Measurements from ENCODE around the gene DPM3.
A peak's percentile ranks its signal among the peaks of the same experiment; 100 is the strongest.
"Not testable (repeated sequence)": the region's sequence is repeated elsewhere in the genome, so short reads cannot be mapped to it uniquely, and the experiment has no call there.

The DPM3 gene

DNA sequence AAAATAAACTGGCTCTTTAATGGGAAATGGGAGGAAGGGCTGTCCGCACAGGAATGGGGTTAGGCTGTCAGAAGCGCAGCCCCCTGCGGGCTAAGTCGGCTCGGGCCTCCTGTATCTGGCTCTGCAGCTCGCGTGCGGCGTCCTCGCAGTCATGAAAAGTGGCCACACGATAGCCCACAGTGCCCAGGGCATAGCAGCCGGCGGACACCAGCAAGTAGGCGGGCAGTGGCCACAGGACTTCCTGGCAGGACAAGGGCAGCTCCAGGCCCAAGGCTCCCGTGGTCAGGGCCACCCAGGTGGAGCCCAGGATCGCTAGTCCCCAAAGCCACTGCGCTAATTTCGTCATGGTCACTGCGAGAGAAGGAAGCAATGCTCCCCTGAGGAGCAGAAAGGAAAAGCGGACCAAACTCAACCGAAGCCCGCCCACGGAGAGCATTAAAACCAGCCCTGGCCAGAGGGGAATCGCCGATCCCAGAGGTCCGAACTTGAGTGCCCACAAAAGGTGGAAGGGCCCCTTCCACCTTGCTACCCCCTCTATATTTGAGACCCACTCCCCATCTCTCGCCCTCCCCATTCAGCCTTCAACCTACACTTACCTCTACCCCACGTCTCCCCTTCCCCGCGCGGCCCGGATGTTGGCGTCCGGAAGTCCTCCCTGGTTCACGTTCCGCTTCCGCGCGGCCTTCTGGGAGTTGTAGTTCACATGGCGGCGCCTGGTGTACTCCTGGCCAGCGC lies at the start of gene DPM3:
Gene DPM3 (minus strand): TSS at position 637 of the 735 bp plus-strand sequence. CDS start 291 bp downstream, at position 346.
- DNase-seq (ENCODE audit: low spot score), result peak; percentile 88

DNA sequence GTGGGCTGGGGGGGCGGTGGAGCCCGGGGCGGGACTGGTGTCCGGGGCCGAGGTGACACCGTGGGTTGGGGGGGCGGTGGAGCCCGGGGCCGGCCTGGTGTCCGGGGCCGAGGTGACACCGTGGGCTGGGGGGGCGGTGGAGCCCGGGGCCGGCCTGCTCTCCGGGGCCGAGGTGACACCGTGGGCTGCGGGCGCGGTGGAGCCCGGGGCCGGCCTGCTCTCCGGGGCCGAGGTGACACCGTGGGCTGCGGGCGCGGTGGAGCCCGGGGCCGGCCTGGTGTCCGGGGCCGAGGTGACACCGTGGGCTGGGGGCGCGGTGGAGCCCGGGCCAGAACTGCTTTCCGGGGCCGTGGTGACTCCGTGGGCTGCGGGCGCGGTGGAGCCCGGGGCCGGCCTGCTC lies 49.6 kb upstream of the DPM3 start:
- DNase-seq (ENCODE audit: low spot score), result not testable (repeated sequence)

GRCh38 chr1:155188268-155188667 lies 47.9 kb upstream of the DPM3 start:
- no peak for DNase-seq (ENCODE audit: low spot score)

GRCh38 chr1:155187456-155187891 lies 47.1 kb upstream of the DPM3 start:
- DNase-seq (ENCODE audit: low spot score), result no peak

- DNase-seq (ENCODE audit: low spot score), result no peak
These were observed 46.6 kb upstream of the DPM3 start for GRCh38 chr1:155186794-155187455.

- DNase-seq (ENCODE audit: low spot score), result no peak
These were observed 45.9 kb upstream of the DPM3 start for GRCh38 chr1:155186067-155186793.

DNA sequence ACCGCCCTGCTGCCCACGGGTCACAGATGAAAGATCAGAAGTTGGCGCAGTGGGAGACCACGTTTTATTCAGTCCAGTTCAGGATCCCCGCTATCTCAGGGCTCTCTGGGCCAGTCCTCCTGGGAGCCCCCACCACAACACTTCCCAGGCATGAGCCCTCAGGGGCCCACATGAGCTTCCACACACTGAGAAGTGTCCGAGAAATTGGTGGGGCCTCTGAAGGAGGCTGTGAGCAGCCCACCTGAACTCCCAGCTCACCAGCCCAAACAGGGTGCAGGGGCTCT lies 45.4 kb upstream of the DPM3 start:
- no peak for DNase-seq (ENCODE audit: low spot score)

DNA sequence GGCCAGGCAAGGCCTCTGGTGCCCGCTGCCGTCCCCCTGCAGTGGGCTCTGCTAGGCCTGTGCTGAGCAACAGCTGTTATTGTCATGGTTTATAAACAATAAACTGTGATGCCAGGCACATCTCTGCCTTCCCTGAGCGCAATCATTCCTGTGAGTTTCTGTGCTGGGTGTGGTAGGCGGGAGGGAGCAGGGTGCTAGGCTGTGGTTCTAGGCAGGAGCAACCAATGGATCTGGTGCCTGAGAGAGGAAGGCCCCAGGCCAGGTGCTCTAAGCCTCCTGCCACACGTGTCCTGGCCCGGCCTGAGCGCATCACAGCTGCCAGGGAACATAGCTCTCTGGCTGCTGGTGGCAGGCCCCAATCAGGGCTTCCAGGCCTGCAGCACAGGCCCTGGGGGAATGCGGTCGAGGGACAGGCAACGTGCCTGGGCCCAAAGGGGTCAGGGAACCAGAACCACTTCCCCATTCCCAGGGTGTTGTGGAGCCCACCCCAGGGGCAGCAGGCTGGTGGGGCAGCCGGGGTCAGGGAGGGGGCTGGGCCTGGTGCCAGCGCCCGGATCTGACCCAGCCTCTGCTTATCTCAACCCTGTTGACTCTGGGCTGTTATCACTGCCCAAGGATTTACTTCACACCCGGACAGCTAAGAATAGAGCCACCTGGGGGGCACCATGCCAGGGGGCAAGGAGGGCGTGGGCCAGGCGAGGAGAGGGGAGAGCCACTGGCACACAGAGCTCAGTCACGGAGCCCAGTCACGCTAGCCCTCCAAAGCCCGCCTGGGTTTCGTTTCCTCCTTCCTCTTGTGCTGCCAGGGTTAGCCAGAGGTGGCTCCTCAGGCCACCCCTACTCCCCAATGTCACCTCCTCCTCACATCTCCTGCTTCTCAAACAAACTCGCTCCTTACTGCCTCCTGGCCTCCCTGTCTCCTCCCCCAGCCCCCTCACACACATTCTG lies 44.8 kb upstream of the DPM3 start:
- no peak for DNase-seq (ENCODE audit: low spot score)

- no peak for DNase-seq (ENCODE audit: low spot score)
These were observed 44.0 kb upstream of the DPM3 start for GRCh38 chr1:155184351-155184811.

DNA sequence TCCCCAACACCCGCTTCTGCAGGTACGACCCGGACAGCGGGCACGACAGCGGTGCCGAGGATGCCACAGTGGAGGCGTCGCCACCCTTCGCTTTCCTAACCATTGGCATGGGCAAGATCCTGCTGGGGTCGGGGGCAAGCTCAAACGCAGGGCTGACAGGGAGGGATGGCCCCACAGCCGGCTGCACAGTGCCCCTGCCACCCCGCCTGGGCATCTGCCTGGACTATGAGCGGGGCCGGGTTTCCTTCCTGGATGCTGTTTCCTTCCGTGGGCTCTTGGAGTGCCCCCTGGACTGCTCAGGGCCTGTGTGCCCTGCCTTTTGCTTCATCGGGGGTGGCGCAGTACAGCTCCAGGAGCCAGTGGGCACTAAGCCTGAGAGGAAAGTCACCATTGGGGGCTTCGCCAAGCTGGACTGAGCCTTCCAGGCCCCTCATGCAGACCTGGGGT lies 43.5 kb upstream of the DPM3 start:
- no peak for DNase-seq (ENCODE audit: low spot score)

DNA sequence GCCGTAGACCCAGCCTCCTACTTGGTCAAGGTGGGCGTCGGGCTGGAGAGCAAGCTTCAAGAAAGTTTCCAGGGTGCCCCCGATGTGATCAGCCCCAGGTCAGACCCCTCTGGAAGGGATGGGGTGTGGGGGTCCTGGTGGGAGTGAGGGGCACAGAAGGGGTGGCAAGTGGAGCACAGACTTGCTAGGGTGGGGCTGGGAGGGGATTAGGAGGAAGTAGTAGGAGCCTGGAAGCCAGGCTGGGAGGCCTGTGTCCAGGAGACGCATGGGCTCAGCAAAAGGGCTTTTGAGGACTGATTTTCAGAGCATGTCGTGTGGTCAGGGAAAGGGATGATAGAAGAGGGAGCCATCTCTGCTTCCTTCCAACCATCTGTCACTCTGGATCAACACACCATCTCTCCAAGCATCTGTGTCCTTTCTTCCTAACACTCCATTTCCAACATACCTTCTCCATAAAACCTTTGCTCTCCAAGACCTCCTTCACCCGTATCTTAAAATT lies 41.8 kb upstream of the DPM3 start:
- DNase-seq (ENCODE audit: low spot score), result no peak

GRCh38 chr1:155181371-155182051 lies 41.2 kb upstream of the DPM3 start:
- no peak for DNase-seq (ENCODE audit: low spot score)

DNA sequence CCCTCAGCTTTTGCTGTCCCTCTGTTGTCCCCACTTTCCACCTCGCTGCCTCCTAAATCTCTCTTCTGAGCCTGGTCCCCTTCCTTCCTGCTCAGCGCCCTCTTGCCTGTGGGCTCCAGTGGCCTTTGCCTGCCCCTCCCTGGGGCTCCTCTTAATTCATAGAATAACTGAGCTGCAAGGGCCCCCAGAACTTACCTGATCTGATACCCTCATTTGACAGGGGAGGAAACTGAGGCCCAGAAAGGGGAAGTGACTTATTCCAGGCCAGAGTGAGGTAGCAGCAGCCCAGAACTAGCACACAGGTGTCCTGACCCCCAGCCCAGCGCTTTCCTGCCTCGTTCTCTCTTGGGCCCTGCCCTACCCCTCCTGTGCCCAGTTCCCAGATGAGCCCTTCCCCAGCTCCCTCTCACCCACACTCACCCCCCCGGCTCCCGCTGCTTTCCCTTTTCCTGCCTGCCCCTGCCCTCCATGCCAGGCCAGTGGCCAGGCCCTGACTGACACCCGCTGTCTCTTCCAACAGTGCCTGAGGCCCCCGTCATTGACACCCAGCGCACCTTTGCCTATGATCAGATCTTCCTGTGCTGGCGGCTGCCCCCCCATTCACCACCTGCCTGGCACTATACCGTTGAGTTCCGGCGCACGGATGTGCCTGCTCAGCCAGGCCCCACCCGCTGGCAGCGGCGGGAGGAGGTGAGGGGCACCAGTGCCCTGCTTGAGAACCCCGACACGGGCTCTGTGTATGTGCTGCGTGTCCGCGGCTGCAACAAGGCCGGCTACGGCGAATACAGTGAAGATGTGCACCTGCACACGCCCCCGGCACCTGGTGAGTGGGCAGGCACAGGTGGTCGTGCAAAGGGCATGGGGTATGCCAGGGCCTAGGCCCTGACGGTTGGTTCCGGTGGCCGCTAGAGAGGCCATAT lies 39.0 kb upstream of the DPM3 start:
- DNase-seq (ENCODE audit: low spot score), result no peak

DNA sequence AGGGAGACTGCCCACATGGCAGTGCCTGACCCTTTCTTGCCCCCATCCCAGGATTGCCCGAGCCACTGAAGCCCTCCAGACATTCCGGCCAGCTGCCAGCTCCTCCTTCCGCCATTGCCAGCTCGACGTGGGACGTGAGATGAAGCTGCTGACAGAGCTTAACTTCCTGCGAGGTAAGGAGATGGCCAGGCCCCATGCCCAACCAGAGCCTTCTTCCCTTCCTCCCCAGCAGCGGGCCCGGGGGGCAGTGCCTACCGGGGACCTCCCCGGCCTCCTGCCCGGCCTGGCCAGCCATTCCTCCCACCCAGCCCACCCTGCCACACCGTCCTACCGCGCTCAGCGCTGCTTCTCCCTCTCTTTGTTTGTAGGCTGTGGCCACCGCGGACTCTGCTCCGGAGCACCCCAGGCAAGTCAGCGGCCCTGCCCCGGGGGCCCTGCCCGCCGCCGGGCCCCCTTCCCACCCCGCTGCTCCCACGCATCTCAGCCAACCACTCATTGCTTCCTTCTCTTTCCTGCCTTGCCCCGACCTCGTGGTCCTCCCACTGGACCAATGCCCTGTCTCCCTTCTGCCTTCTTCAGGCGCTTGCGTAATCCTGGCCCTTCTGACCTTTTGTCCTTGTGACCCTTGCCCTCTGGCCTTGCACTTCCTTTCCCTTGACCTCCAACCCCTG lies 38.2 kb upstream of the DPM3 start:
- no peak for DNase-seq (ENCODE audit: low spot score)

DNA sequence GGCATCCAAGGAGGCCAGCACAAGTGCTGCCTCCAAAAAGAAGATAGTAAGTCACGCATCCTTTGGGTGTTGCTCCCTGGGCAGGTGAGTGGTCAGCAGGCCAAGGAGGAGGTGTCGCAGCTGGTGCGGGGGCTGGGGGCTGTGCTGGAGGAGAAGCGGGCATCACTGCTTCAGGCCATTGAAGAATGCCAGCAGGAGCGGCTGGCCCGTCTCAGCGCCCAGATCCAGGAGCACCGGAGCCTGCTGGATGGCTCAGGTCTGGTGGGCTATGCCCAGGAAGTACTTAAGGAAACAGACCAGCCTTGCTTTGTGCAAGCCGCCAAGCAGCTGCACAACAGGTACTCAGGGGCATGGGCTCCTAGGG lies 37.6 kb upstream of the DPM3 start:
- DNase-seq (ENCODE audit: low spot score), result no peak

GRCh38 chr1:155177192-155177917 lies 37.0 kb upstream of the DPM3 start:
- DNase-seq (ENCODE audit: low spot score), result no peak

DNA sequence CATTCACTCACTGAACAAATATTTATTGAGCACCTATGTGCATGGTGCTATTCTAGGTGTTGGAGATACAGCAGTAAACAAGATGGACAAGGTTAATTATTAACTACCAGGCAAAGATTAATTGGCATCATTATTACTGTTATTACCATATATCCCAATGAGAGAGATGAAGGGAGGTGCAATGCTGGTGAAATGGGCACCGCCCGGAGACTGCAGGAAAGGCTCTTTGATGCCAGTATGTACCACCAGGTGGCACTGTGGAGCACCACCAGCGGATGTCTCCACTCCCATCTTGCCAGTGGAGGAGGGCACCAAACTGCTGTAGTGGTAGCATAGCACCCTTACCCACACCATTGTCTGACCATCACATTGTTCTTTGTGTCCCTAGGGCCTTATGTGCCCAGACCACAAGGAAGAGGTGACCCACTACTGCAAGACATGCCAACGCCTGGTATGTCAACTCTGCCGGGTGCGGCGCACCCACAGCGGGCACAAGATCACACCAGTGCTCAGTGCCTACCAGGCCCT lies 36.3 kb upstream of the DPM3 start:
- DNase-seq (ENCODE audit: low spot score), result peak; percentile 75

- no peak for DNase-seq (ENCODE audit: low spot score)
These were observed 35.6 kb upstream of the DPM3 start for GRCh38 chr1:155175927-155176371.
